GM12874 (cell line): ENCODE data around the gene NEU3.

ENCODE experiments used
- CTCF ChIP-seq: IDR thresholded peaks from 2 replicates; pipeline ENCODE4 v1.5.1; 2011; ENCODE audit warnings: low read depth, mild to moderate bottlenecking, control low read depth, low read length, moderate library complexity; ENCODE audit not compliant: insufficient read depth

NEU3 gene

GRCh38 chr11:75063741-75064314 lies 75.1 kb downstream of the NEU3 start:
- no peak for TF ChIP-seq CTCF

GRCh38 chr11:75066061-75066460 lies 77.3 kb downstream of the NEU3 start:
- TF ChIP-seq CTCF = no peak
